OCI-LY7 (cell line): Measurements from ENCODE around the gene PARVB. TPM values are rescaled to one million over a fixed set of nuclear protein-coding genes. Genes with fewer than 3 reads are reported as not detected.

ENCODE experiments used
- BruUV-seq: library from RNA; stranded (reverse); fragments of 400-500 nt; replicated peaks from 2 replicates; lab custom pipeline; 2021; lab: Mats Ljungman, UMichigan
- CTCF ChIA-PET: fragments of 300-600 bp; sonication (Branson Sonifier 250); formaldehyde crosslinking; loops from one replicate; lab custom pipeline; 2022; ENCODE audit warnings: antibody characterized with exemption; ENCODE audit not compliant: unreplicated experiment; lab: Charles Lee
- POLR2A ChIA-PET: fragments of 300-600 bp; sonication (Branson Sonifier 250); formaldehyde crosslinking; loops from one replicate; lab custom pipeline; 2022; ENCODE audit warnings: antibody characterized with exemption; lab: Charles Lee
- DNase-seq: peaks from one replicate; pipeline ENCODE4 v3.0.0-alpha.2; 2015; ENCODE audit warnings: low spot score
- H2AFZ ChIP-seq: fragments of 200-600 bp; sonication (generic), shearing (Covaris generic); 2 replicates; pipeline ENCODE4 v1.6.1; 2014; ENCODE audit warnings: mild to moderate bottlenecking, antibody characterized with exemption, low read length, moderate library complexity
- H3K27ac ChIP-seq: fragments of 200-600 bp; sonication (generic); 2 replicates; pipeline ENCODE4 v1.5.1; 2014; ENCODE audit warnings: mixed run types, low read depth, mild to moderate bottlenecking, moderate library complexity, low read length, inconsistent platforms; ENCODE audit not compliant: poor library complexity, severe bottlenecking
- H3K36me3 ChIP-seq: fragments of 200-600 bp; sonication (generic); 2 replicates; pipeline ENCODE4 v1.6.1; 2014; ENCODE audit warnings: mild to moderate bottlenecking, antibody characterized with exemption, low read length, moderate library complexity, mixed read lengths; ENCODE audit not compliant: insufficient read depth
- H3K4me1 ChIP-seq: fragments of 200-600 bp; sonication (generic); 2 replicates; pipeline ENCODE4 v1.5.1; 2014; ENCODE audit warnings: mild to moderate bottlenecking, low read length; ENCODE audit not compliant: insufficient read depth, poor library complexity, severe bottlenecking
- H3K4me2 ChIP-seq: fragments of 200-600 bp; sonication (generic); 2 replicates; pipeline ENCODE4 v1.6.1; 2014; ENCODE audit warnings: mild to moderate bottlenecking, low read length
- H3K4me3 ChIP-seq: fragments of 200-600 bp; sonication (generic); 2 replicates; pipeline ENCODE4 v1.5.1; 2014; ENCODE audit warnings: mild to moderate bottlenecking, low read depth, low read length; ENCODE audit not compliant: poor library complexity, severe bottlenecking
- H3K79me2 ChIP-seq: fragments of 200-600 bp; sonication (generic); 2 replicates; pipeline ENCODE4 v1.6.1; 2016; ENCODE audit warnings: low read depth, mild to moderate bottlenecking, low read length, moderate library complexity, mixed read lengths; ENCODE audit not compliant: insufficient read depth
- H3K9me2 ChIP-seq: fragments of 200-600 bp; sonication (generic); 2 replicates; pipeline ENCODE4 v1.6.1; 2016; ENCODE audit warnings: mild to moderate bottlenecking, low read length, mixed read lengths; ENCODE audit not compliant: insufficient read depth
- H3K9me3 ChIP-seq: fragments of 200-600 bp; sonication (generic); 2 replicates; pipeline ENCODE4 v1.6.1; 2014; ENCODE audit warnings: mild to moderate bottlenecking, mixed run types, low read length, mixed read lengths
- H4K20me1 ChIP-seq: fragments of 200-600 bp; sonication (generic); 2 replicates; pipeline ENCODE4 v1.6.1; 2014; ENCODE audit warnings: mild to moderate bottlenecking, antibody characterized with exemption, low read length, moderate library complexity, mixed read lengths; ENCODE audit not compliant: insufficient read depth
- EZH2phosphoT487 ChIP-seq: fragments of 200-600 bp; sonication (generic); IDR thresholded peaks from 2 replicates; pipeline ENCODE4 v1.6.1; 2018; ENCODE audit warnings: low read depth, borderline replicate concordance, mild to moderate bottlenecking, mixed run types, antibody characterized with exemption, low read length, moderate library complexity, mixed read lengths
- intact Hi-C: fragments of 100-400 bp; cut with micrococcal nuclease; formaldehyde crosslinking; loops from one replicate; pipeline ENCODE4 v1.10.0; 2022; ENCODE audit not compliant: unreplicated experiment
- total RNA-seq, 2 experiments: library from RNA; depleted of rRNA in 1 of 2; stranded (reverse); fragments of >200 nt in 1 of 2; shearing (Covaris generic) in 1 of 2; gene quantifications; 2 replicates each; pipeline ENCODE4 v1.2.3, GENCODE V29; 2014 to 2022
- TF ChIP-seq, protein P1 (sequence below): fragments of 200-600 bp; sonication (generic); conservative IDR thresholded peaks from 2 replicates; pipeline ENCODE4 v1.5.1; 2014; ENCODE audit warnings: mild to moderate bottlenecking, antibody characterized with exemption, low read length, moderate library complexity, mixed read lengths

The PARVB gene
- total RNA-seq, 2 experiments from 2014 or later, result 0.34 TPM; not detected in 1

DNA sequence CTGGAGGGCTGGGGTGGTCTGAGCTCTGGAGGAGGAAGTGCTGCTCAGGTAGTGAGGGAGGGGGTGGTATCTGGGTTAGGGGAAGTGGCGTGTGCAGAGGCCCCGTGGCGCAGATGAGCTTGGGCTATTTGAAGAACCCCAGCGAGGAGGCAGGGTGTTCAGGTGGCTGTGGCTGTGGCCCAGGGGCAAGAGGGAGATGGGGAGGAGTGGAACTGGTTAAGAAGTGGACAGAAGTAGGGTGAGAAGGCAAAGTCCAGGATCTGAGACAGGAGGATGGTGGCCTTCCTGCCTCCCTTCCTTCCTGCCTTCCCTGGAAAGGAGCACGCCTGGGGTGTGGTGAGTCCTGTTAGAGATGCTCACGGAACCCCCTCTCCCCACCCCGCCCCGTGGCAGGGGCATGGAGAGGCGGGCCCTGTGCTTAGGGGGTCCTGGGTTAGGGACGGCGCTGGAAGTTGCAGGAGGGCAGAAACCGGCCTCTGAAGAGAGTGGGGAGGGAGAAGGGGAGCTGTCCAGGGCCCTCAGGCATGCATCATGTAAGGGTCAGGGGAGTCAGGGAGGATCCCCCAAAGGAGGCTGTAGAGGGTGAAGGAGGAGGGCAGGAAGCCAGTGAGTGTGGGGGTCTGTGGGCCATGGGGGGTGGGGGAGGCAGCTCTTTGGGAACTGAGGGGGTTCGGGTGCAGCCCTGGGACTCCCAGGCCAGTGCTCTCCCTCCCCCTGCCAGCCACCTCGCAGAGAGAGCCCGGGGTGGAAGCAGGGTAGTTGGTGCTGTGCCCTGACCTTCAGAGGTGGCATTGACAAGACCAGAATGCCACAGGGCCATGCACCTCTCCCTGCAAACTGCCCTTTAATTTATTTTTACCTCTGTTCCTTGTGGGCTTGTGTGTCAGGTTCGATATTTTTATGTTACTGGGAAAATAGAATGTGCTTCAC, 92.9 kb downstream of the PARVB start:
- ChIA-PET POLR2A (no interaction called here), CTCF (no interaction called here)
- H3K4me2 ChIP-seq, result no peak overlapping the region
- BruUV-seq, result no TSS peak
- no peaks in the 10 kb centered on the region for H3K79me2 ChIP-seq
- no peaks in the 10 kb centered on the region for H3K36me3 ChIP-seq
- H3K4me3 ChIP-seq, result no peak overlapping the region
- H3K27ac ChIP-seq, result no peak overlapping the region
- H3K9me2 ChIP-seq, result no peaks in the 10 kb centered on the region
- intact Hi-C loops, result no loop called here
- H2AFZ ChIP-seq, result no peak overlapping the region
- no peak for DNase-seq
- TF ChIP-seq, protein P1, sequence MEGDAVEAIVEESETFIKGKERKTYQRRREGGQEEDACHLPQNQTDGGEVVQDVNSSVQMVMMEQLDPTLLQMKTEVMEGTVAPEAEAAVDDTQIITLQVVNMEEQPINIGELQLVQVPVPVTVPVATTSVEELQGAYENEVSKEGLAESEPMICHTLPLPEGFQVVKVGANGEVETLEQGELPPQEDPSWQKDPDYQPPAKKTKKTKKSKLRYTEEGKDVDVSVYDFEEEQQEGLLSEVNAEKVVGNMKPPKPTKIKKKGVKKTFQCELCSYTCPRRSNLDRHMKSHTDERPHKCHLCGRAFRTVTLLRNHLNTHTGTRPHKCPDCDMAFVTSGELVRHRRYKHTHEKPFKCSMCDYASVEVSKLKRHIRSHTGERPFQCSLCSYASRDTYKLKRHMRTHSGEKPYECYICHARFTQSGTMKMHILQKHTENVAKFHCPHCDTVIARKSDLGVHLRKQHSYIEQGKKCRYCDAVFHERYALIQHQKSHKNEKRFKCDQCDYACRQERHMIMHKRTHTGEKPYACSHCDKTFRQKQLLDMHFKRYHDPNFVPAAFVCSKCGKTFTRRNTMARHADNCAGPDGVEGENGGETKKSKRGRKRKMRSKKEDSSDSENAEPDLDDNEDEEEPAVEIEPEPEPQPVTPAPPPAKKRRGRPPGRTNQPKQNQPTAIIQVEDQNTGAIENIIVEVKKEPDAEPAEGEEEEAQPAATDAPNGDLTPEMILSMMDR, result no peak
- no peaks in the 10 kb centered on the region for H3K4me1 ChIP-seq
- H3K9me3 ChIP-seq, result no peaks in the 10 kb centered on the region
- no peaks in the 10 kb centered on the region for H4K20me1 ChIP-seq

- H3K79me2 ChIP-seq, result no peaks in the 10 kb centered on the region
- H3K4me3 ChIP-seq, result no peak overlapping the region
- H3K4me1 ChIP-seq, result no peaks in the 10 kb centered on the region
- no peaks in the 10 kb centered on the region for H3K9me3 ChIP-seq
- no peak for DNase-seq
- no TSS peak for BruUV-seq
- no peaks in the 10 kb centered on the region for H4K20me1 ChIP-seq
- H3K27ac ChIP-seq, result no peak overlapping the region
- CTCF ChIA-PET, result no interaction called here
- no peak overlapping the region for H2AFZ ChIP-seq
- no peaks in the 10 kb centered on the region for H3K36me3 ChIP-seq
- POLR2A ChIA-PET, result no interaction called here
- no peak overlapping the region for H3K4me2 ChIP-seq
- no peaks in the 10 kb centered on the region for H3K9me2 ChIP-seq
- no peak for TF ChIP-seq EZH2phosphoT487
- TF ChIP-seq, protein P1, result no peak
- intact Hi-C loops, result no loop called here
These were observed 93.6 kb downstream of the PARVB start for GRCh38 chr22:44117746-44118145.

DNA sequence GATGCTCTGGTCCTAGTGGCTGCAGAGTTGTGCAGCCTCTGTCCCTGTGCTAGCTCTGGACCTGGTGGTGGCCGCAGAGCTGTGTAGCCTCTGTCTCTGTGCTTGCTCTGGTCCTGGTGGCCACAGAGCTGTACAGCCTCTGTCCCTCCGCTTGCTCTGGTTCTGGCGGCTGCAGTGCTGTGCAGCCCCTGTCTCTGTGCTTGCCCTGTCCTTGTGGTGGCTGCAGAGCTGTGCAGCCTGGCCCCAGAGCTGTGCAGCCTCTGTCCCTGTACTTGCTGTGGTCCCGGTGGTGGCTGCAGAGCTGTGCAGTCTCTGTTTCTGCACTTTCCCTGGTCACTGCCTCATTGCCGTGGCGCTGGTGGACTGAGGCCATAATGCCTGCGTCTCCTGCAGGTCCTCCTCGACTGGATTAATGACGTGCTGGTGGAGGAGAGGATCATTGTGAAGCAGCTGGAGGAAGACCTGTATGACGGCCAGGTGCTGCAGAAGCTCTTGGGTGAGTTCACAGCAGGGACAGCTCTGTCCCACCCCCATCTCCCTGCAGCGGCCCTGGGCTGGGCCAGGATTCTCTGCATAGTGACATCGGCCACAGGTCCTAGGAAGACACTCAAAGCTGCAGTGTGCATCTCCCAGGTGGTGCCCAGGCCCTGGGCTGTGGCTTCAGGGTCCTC, 94.7 kb downstream of the PARVB start:
- no peaks in the 10 kb centered on the region for H3K36me3 ChIP-seq
- no peak overlapping the region for H3K27ac ChIP-seq
- H3K79me2 ChIP-seq, result no peaks in the 10 kb centered on the region
- ChIA-PET CTCF (no interaction called here), POLR2A (no interaction called here)
- no peak overlapping the region for H3K4me3 ChIP-seq
- TF ChIP-seq, protein P1, result no peak
- no peak for TF ChIP-seq EZH2phosphoT487
- H3K4me1 ChIP-seq, result no peaks in the 10 kb centered on the region
- no peaks in the 10 kb centered on the region for H3K9me3 ChIP-seq
- no peak overlapping the region for H2AFZ ChIP-seq
- no TSS peak for BruUV-seq
- no peaks in the 10 kb centered on the region for H4K20me1 ChIP-seq
- intact Hi-C loops, result no loop called here
- H3K9me2 ChIP-seq, result no peaks in the 10 kb centered on the region
- no peak for DNase-seq
- H3K4me2 ChIP-seq, result no peak overlapping the region
